MCF 10A (cell line): ENCODE data around the gene PDE4D. TPM values are rescaled to one million over a fixed set of nuclear protein-coding genes. Genes with fewer than 3 reads are reported as not detected.
A peak's percentile ranks its signal among the peaks of the same experiment; 100 is the strongest.
"Not testable (repeated sequence)": the region's sequence is repeated elsewhere in the genome, so short reads cannot be mapped to it uniquely, and the experiment has no call there.

ENCODE experiments used
- BruUV-seq: library from RNA; stranded (reverse); fragments of 400-500 nt; replicated peaks from 2 replicates; lab custom pipeline; 2021; lab: Mats Ljungman, UMichigan
- CTCF ChIA-PET: fragments of 300-600 bp; sonication (Branson Sonifier 250); formaldehyde crosslinking; extraction: SDS; loops from one replicate; lab custom pipeline; 2021; ENCODE audit warnings: antibody characterized with exemption, inconsistent platforms; lab: Yijun Ruan, JAX
- POLR2A ChIA-PET: fragments of 300-600, 350-650 bp; sonication (Branson Sonifier 250); formaldehyde crosslinking; extraction: SDS; loops from one replicate; lab custom pipeline; 2020; ENCODE audit warnings: antibody characterized with exemption, inconsistent platforms; lab: Yijun Ruan, JAX
- DNase-seq: peaks from one replicate; pipeline ENCODE4 v3.0.0-alpha.2; 2018; ENCODE audit not compliant: unreplicated experiment
- H3K27ac Mint-ChIP-seq: one replicate; pipeline ENCODE4 v1.8.0; 2022; ENCODE audit warnings: mild to moderate bottlenecking, low read depth, mixed read lengths; ENCODE audit not compliant: unreplicated experiment
- H3K27me3 Mint-ChIP-seq: one replicate; pipeline ENCODE4 v1.8.0; 2022; ENCODE audit warnings: mixed read lengths; ENCODE audit not compliant: insufficient read depth, unreplicated experiment
- H3K36me3 Mint-ChIP-seq: one replicate; pipeline ENCODE4 v1.8.0; 2022; ENCODE audit warnings: mild to moderate bottlenecking, moderate library complexity, mixed read lengths; ENCODE audit not compliant: insufficient read depth, unreplicated experiment
- H3K4me1 Mint-ChIP-seq: one replicate; pipeline ENCODE4 v1.8.0; 2022; ENCODE audit warnings: mixed read lengths; ENCODE audit not compliant: insufficient read depth, unreplicated experiment
- H3K4me3 Mint-ChIP-seq: one replicate; pipeline ENCODE4 v1.8.0; 2022; ENCODE audit warnings: mild to moderate bottlenecking, moderate library complexity, mixed read lengths; ENCODE audit not compliant: unreplicated experiment
- H3K9me3 Mint-ChIP-seq: one replicate; pipeline ENCODE4 v1.8.0; 2022; ENCODE audit warnings: mixed read lengths; ENCODE audit not compliant: unreplicated experiment
- CTCF ChIP-seq: fragments of 200-600 bp; IDR thresholded peaks from one replicate; pipeline ENCODE4 v1.8.0; 2022; ENCODE audit warnings: antibody characterized with exemption, mild to moderate bottlenecking; ENCODE audit not compliant: unreplicated experiment
- intact Hi-C: fragments of 100-400 bp; cut with micrococcal nuclease; formaldehyde crosslinking; loops from 2 replicates; pipeline ENCODE4 v1.14.1; 2022
- total RNA-seq: library from RNA; stranded (reverse); gene quantifications from 2 replicates; pipeline ENCODE4 v1.2.3, GENCODE V29; 2022

The PDE4D gene
- total RNA-seq, 1 experiment from 2014 or later, result 85.0 TPM

- ChIA-PET POLR2A (interaction anchor here (1.0 to 2.1 kb wide), 3 partner anchors 19 to 42 kb away, joined by 3 to 9 read pairs (median 7); no protein-coding TSS in a partner anchor), CTCF (interaction anchor here (0.7 to 1.0 kb wide), 3 partner anchors 16 to 889 kb away, joined by 3 read pairs; no protein-coding TSS in a partner anchor)
Observed at GRCh38 chr5:59749782-59750520, 143.6 kb downstream of the PDE4D start.

DNA sequence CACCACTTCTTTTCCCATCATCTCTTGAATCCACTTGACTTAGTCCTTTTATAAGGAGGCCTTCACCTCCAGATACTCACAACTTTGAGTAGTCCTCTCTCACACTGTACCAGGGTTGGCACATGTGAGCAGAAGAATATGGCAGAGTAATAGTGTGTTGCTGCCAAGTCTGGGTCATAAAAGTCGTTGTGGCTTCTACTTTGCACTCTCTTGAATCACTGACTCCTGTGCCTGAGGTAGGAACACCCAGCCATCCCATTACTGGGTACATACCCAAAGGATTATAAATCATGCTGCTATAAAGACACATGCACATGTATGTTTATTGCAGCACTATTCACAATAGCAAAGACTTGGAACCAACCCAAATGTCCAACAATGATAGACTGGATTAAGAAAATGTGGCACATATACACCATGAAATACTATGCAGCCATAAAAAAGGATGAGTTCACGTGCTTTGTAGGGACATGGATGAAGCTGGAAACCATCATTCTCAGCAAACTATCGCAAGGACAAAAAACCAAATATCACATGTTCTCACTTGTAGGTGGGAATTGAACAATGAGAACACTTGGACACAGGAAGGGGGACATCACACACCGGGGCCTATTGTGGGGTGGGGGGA lies 145.4 kb downstream of the PDE4D start:
- Mint-ChIP-seq H3K36me3 (peaks cover 17% of the 10 kb centered on the region), H3K27ac (peak overlapping the region; percentile 99), H3K4me1 (peaks cover 52% of the 10 kb centered on the region)
- H3K27me3 Mint-ChIP-seq, DNase-seq, H3K9me3 Mint-ChIP-seq, H3K4me3 Mint-ChIP-seq, BruUV-seq: not testable (repeated sequence)
- ChIA-PET POLR2A (interaction anchor here (0.6 to 1.3 kb wide), 4 partner anchors 13 to 20 kb away, joined by 3 to 4 read pairs (median 3); no protein-coding TSS in a partner anchor), CTCF (interaction anchor here (0.6 kb wide), 1 partner anchor 814 kb away, joined by 3 read pairs; no protein-coding TSS in a partner anchor)
- intact Hi-C loops, result loop anchor here (10.0 kb wide), 1 partner anchor 553 kb away; no protein-coding TSS in a partner anchor

More at GRCh38 chr5:59749782-59750520, 143.6 kb downstream of the PDE4D start:
- H3K27me3 Mint-ChIP-seq, result no peaks in the 10 kb centered on the region
- H3K9me3 Mint-ChIP-seq, result no peaks in the 10 kb centered on the region
- no peak overlapping the region for H3K4me3 Mint-ChIP-seq
- H3K36me3 Mint-ChIP-seq, result peaks cover 13% of the 10 kb centered on the region
- TF ChIP-seq CTCF, result no peak
- no peak for DNase-seq
- no TSS peak for BruUV-seq
- intact Hi-C loops, result loop anchor here (10.0 kb wide), 1 partner anchor 555 kb away; no protein-coding TSS in a partner anchor
- no peak overlapping the region for H3K27ac Mint-ChIP-seq
- peaks cover 39% of the 10 kb centered on the region for H3K4me1 Mint-ChIP-seq

DNA sequence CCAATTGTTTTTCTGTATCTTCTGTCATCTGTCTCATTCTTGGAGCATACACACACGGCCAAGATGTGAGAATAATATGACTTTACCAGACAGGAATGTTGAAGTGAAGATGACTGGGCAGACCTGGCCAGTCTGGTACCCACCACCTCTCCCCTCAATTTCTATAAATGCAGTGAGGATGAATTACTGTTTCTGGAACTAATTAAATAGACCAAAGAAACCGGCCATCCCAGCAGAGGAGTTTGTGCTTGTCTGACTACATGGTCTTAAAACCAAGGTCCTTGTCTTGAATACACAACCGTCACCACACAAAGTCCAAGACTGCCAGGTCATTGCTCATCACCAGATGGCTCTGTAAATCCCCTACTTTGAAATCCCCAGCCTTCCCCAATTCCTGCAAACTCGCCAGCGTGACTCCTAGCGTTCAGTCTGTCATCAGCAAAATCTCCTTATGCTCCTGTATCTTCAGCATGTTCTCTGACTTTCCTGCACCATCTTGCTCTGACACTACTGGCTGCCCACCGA lies 147.2 kb downstream of the PDE4D start:
- Mint-ChIP-seq H3K4me3 (peak overlapping the region; percentile 63), H3K4me1 (peaks cover 50% of the 10 kb centered on the region), H3K9me3 (peaks cover under 1% of the 10 kb centered on the region), H3K27ac (peak overlapping the region; percentile 99), H3K27me3 (no peaks in the 10 kb centered on the region), H3K36me3 (peaks cover 18% of the 10 kb centered on the region)
- DNase-seq, result peak; percentile 88
- POLR2A ChIA-PET, result interaction anchor here (1.0 to 4.3 kb wide), 13 partner anchors 11 to 447 kb away, joined by 3 to 223 read pairs (median 7); no protein-coding TSS in a partner anchor
- intact Hi-C loops, result loop anchor here (10.0 kb wide), 1 partner anchor 552 kb away; no protein-coding TSS in a partner anchor
- CTCF ChIA-PET, result interaction anchor here (0.6 to 2.0 kb wide), 6 partner anchors 10 to 367 kb away, joined by 3 to 17 read pairs (median 6); no protein-coding TSS in a partner anchor
- TF ChIP-seq CTCF, result no peak
- no TSS peak for BruUV-seq

DNA sequence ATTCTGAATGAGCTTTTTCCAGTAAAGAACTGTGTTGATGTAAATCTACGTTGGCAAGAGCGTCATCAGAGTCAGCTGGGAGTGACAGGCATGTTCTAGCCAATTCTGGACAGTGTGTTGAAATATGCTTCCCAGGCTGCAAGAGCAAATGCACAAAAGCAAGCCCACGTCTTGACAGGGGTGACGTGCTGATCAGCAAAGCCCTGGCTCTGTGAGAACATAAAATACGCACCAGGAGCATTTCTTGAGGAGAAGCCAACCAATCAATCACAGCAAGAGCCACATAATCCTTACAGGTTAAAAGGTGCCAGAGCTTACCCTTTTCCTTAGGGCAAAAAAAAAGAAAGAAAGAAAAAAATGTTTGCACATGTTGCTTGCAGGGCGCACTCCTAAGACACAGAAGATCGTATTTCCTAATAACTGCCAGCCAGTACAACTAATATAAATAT lies 148.1 kb downstream of the PDE4D start:
- POLR2A ChIA-PET, result interaction anchor here (0.6 to 4.3 kb wide), 27 partner anchors 8 to 1331 kb away, joined by 3 to 223 read pairs (median 5); no protein-coding TSS in a partner anchor
- no peaks in the 10 kb centered on the region for H3K27me3 Mint-ChIP-seq
- H3K27ac Mint-ChIP-seq, result peak overlapping the region; percentile 99
- DNase-seq, result peak; percentile 99
- peaks cover 58% of the 10 kb centered on the region for H3K4me1 Mint-ChIP-seq
- peak overlapping the region; percentile 63 for H3K4me3 Mint-ChIP-seq
- BruUV-seq, result no TSS peak
- peaks cover 7% of the 10 kb centered on the region for H3K9me3 Mint-ChIP-seq
- peaks cover 18% of the 10 kb centered on the region for H3K36me3 Mint-ChIP-seq
- CTCF ChIA-PET, result interaction anchor here (0.6 to 2.0 kb wide), 10 partner anchors 11 to 366 kb away, joined by 3 to 17 read pairs (median 5); no protein-coding TSS in a partner anchor
- TF ChIP-seq CTCF, result no peak
- intact Hi-C loops, result loop anchor here (1.0 to 10.0 kb wide), 5 partner anchors 15 to 551 kb away; no protein-coding TSS in a partner anchor
